NK-92 (cell line): ENCODE data around the gene THSD7B.
"Not testable (repeated sequence)": the region's sequence is repeated elsewhere in the genome, so short reads cannot be mapped to it uniquely, and the experiment has no call there.

Experiments used
- DNase-seq: peaks from one replicate; lab custom pipeline; 2025; ENCODE audit not compliant: unreplicated experiment; lab: John Stamatoyannopoulos, UW

The THSD7B gene

GRCh38 chr2:137511526-137511925 is 746.2 kb downstream of the THSD7B start:
- no peak for DNase-seq

- no peak for DNase-seq
Measured at GRCh38 chr2:137521653-137522619, 756.6 kb downstream of the THSD7B start.

- DNase-seq = no peak
Measured at GRCh38 chr2:137522620-137523011, 757.3 kb downstream of the THSD7B start.

- no peak for DNase-seq
Measured at GRCh38 chr2:137523931-137524330, 758.6 kb downstream of the THSD7B start.

GRCh38 chr2:137525132-137525531 is 759.8 kb downstream of the THSD7B start:
- no peak for DNase-seq

GRCh38 chr2:137525641-137526190 is 760.4 kb downstream of the THSD7B start:
- no peak for DNase-seq

GRCh38 chr2:137535897-137536296 is 770.6 kb downstream of the THSD7B start:
- no peak for DNase-seq

- DNase-seq = no peak
Measured at GRCh38 chr2:137539336-137539735, 774.0 kb downstream of the THSD7B start.

- no peak for DNase-seq
Measured at GRCh38 chr2:137547842-137548241, 782.5 kb downstream of the THSD7B start.

GRCh38 chr2:137566387-137566786 is 801.0 kb downstream of the THSD7B start:
- DNase-seq = no peak

- no peak for DNase-seq
Measured at GRCh38 chr2:137570484-137570883, 805.1 kb downstream of the THSD7B start.

GRCh38 chr2:137587834-137588233 is 822.5 kb downstream of the THSD7B start:
- not testable (repeated sequence) for DNase-seq

- not testable (repeated sequence) for DNase-seq
Measured at GRCh38 chr2:137588578-137588977, 823.2 kb downstream of the THSD7B start.

GRCh38 chr2:137590102-137590501 is 824.8 kb downstream of the THSD7B start:
- no peak for DNase-seq

GRCh38 chr2:137607722-137608318 is 842.5 kb downstream of the THSD7B start:
- no peak for DNase-seq

GRCh38 chr2:137638932-137639331 is 873.6 kb downstream of the THSD7B start:
- DNase-seq = no peak

GRCh38 chr2:137644731-137645130 is 879.4 kb downstream of the THSD7B start:
- DNase-seq = no peak

- DNase-seq = no peak
Measured at GRCh38 chr2:137654046-137654445, 888.7 kb downstream of the THSD7B start.

- no peak for DNase-seq
Measured at GRCh38 chr2:137655814-137656213, 890.5 kb downstream of the THSD7B start.

GRCh38 chr2:137658433-137658832 is 893.1 kb downstream of the THSD7B start:
- no peak for DNase-seq

- DNase-seq = no peak
Measured at GRCh38 chr2:137659616-137660015, 894.3 kb downstream of the THSD7B start.

GRCh38 chr2:137670111-137670510 is 904.8 kb downstream of the THSD7B start:
- no peak for DNase-seq
